ENCODE results near the gene RAI14. TPM values are rescaled to one million over a fixed set of nuclear protein-coding genes. Genes with fewer than 3 reads are reported as not detected.
A peak's percentile ranks its signal among the peaks of the same experiment; 100 is the strongest.

Gene RAI14
- total RNA-seq, 2 donors from 2014 or later = 70.7 to 80.1 TPM

DNA sequence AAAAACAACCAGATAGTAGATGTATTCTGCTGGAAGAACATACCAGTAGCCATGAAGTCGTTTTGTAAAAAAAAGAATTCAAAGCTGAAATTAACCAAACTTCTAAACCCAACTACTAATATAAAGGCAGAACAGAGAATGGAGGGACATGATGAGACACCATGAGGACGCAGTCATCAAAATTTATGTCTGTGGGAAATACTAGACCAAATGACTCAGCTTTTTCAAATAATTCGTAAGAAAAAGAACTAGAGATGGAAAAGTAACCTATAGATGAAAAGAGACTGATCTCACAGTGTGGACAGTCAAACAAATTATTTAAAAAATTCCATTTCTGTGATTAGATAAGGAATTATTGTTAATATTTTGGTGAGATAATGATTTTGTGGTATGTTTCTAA lies 193.1 kb downstream of the RAI14 start:
- TF ChIP-seq, protein P1, sequence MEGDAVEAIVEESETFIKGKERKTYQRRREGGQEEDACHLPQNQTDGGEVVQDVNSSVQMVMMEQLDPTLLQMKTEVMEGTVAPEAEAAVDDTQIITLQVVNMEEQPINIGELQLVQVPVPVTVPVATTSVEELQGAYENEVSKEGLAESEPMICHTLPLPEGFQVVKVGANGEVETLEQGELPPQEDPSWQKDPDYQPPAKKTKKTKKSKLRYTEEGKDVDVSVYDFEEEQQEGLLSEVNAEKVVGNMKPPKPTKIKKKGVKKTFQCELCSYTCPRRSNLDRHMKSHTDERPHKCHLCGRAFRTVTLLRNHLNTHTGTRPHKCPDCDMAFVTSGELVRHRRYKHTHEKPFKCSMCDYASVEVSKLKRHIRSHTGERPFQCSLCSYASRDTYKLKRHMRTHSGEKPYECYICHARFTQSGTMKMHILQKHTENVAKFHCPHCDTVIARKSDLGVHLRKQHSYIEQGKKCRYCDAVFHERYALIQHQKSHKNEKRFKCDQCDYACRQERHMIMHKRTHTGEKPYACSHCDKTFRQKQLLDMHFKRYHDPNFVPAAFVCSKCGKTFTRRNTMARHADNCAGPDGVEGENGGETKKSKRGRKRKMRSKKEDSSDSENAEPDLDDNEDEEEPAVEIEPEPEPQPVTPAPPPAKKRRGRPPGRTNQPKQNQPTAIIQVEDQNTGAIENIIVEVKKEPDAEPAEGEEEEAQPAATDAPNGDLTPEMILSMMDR (IDR thresholded peaks at IDR 0.05) = no peak
- Histone ChIP-seq H3K27me3 (replicated peaks; ENCODE audit: insufficient read depth) (no peaks in the 10 kb centered on the region), H3K27ac (no peak overlapping the region), H3K9me3 (no peaks in the 10 kb centered on the region), H3K36me3 (no peaks in the 10 kb centered on the region), H3K4me1 (ENCODE audit: control insufficient read depth in 1 of 2, low read depth in 2 of 2) (no peaks in the 10 kb centered on the region), H3K4me3 (no peak overlapping the region)
- DNase-seq (ENCODE audit: low spot score) (no peak), ATAC-seq (ENCODE audit: insufficient number of reproducible peaks, low FRiP score, low read depth) (no peak)

DNA sequence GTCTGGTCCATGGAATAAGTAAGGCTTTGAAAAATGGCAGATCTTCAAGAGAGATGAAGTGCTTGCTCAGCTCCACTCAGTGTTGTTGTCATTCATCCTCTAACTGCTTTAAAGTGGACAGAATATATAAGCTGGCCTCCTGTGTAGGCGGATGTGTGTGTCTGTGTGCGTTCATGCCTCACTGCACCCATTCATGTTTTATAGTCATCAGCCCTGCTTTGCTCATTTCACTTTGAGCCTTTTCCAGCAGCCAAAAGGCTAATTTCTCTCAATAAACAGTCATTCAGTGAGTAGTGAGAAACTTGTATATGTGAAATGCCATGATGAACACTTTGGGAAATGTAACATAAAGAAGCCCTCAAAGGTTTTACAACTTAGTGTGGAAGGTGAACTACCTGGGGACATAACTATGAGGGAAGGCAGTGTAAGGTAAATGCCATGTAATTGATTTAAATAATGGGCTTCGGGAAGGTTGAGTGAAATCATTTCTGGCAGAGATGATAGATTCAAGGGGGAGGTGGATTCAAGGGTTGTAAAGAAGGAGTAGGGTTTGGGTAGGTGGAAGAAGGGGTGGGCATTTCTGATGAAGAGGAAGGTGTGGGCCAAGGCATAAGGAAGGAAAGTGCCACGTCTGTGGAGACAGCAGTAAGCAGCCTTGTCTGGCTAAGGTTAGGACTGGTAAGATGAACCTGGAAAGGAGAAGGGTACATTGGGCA lies 198.5 kb downstream of the RAI14 start:
- H3K36me3 ChIP-seq = no peaks in the 10 kb centered on the region
- ATAC-seq (ENCODE audit: insufficient number of reproducible peaks, low FRiP score, low read depth) (no peak), DNase-seq (ENCODE audit: low spot score) (no peak)
- TF ChIP-seq, protein P1 (IDR thresholded peaks at IDR 0.05) = no peak
- no peaks in the 10 kb centered on the region for H3K9me3 ChIP-seq
- no peak overlapping the region for H3K4me3 ChIP-seq
- H3K27me3 ChIP-seq (replicated peaks; ENCODE audit: insufficient read depth) = no peaks in the 10 kb centered on the region
- H3K27ac ChIP-seq = no peak overlapping the region
- H3K4me1 ChIP-seq (ENCODE audit: control insufficient read depth in 1 of 2, low read depth in 2 of 2) = peaks cover 20 to 32% of the 10 kb centered on the region in 2 donors

DNA sequence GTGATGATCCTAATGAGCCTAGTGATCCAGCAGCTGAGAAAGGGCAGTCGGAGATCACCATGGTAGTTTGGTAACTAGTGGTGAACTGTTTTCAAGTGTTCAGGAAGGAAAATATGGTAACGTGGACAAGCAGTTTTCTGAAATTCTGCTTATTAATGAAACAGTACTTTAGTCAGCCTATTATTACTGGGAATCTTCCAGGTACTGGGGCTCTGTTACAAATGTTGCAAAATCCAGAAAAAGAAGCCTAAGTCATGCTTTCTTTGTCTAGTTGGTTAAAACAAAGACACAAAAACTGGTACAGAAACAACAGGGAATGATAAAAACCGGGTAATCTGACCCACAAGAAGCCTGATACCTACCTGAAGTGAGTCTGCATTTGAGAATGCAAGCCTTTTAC lies 201.0 kb downstream of the RAI14 start:
- ATAC-seq (ENCODE audit: insufficient number of reproducible peaks, low FRiP score, low read depth) (no peak), DNase-seq (ENCODE audit: low spot score) (no peak)
- H3K4me1 ChIP-seq (ENCODE audit: control insufficient read depth in 1 of 2, low read depth in 2 of 2) = peaks cover 20 to 32% of the 10 kb centered on the region in 2 donors
- no peaks in the 10 kb centered on the region for H3K36me3 ChIP-seq
- no peak overlapping the region for H3K4me3 ChIP-seq
- no peaks in the 10 kb centered on the region for H3K9me3 ChIP-seq
- peak overlapping the region; percentile 52 to 54 for H3K27ac ChIP-seq
- no peaks in the 10 kb centered on the region for H3K27me3 ChIP-seq (replicated peaks; ENCODE audit: insufficient read depth)
- TF ChIP-seq, protein P1 (IDR thresholded peaks at IDR 0.05) = no peak

- TF ChIP-seq, protein P1 (IDR thresholded peaks at IDR 0.05) = no peak
- Histone ChIP-seq H3K36me3 (no peaks in the 10 kb centered on the region), H3K4me1 (ENCODE audit: control insufficient read depth in 1 of 2, low read depth in 2 of 2) (peaks cover 20 to 32% of the 10 kb centered on the region in 2 donors), H3K9me3 (no peaks in the 10 kb centered on the region), H3K27ac (peak overlapping the region; percentile 39 to 52), H3K27me3 (replicated peaks; ENCODE audit: insufficient read depth) (no peaks in the 10 kb centered on the region), H3K4me3 (no peak overlapping the region)
- no peak for DNase-seq (ENCODE audit: low spot score)
- no peak for ATAC-seq (ENCODE audit: insufficient number of reproducible peaks, low FRiP score, low read depth)
Measured at GRCh38 chr5:34857894-34858293, 201.8 kb downstream of the RAI14 start.

DNA sequence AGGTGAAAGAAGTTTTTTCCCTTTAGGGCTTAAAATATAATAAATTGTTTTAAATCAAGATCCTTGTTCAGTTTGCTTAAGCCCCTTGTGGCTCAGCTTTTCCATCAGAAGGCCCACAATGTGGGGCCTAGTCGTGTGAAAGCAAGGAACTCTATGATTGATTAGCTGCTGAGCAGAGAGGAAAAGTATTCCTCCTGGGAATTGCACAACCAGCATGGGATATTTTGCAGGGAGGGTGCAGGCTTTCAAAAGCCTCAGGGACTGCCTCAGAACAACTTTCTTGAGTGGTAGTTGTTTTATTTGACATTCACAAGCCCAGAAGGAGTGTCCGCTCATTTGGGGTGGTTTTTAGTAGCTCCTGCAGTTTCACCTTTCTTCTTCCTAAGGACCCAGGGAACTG lies 202.7 kb downstream of the RAI14 start:
- TF ChIP-seq, protein P1 (IDR thresholded peaks at IDR 0.05) = no peak
- H3K27me3 ChIP-seq (replicated peaks; ENCODE audit: insufficient read depth) = no peaks in the 10 kb centered on the region
- no peak overlapping the region for H3K4me3 ChIP-seq

More for the DNA sequence above, 202.7 kb downstream of the RAI14 start:
- peaks cover 23 to 35% of the 10 kb centered on the region in 2 donors for H3K4me1 ChIP-seq (ENCODE audit: control insufficient read depth in 1 of 2, low read depth in 2 of 2)
- no peaks in the 10 kb centered on the region for H3K9me3 ChIP-seq
- ATAC-seq (ENCODE audit: insufficient number of reproducible peaks, low FRiP score, low read depth) (peak; percentile 67), DNase-seq (ENCODE audit: low spot score) (no peak)
- no peaks in the 10 kb centered on the region for H3K36me3 ChIP-seq
- peak overlapping the region; percentile 39 to 41 for H3K27ac ChIP-seq
